Transverse colon (tissue), 3 donors: ENCODE measurements around the gene ZNF653.

Experiments used
- CTCF ChIP-seq, 5 experiments: fragments of 200-600 bp in 3 of 5; fragments of 450-650 bp in 2 of 5; sonication (generic) in 3 of 5; IDR thresholded peaks; 1 replicate in 2 of 5; 2 replicates in 3 of 5; pipeline ENCODE4 v1.5.1; 2016 to 2017; ENCODE audit warnings: antibody characterized with exemption in 5 of 5, inconsistent platforms in 3 of 5, mild to moderate bottlenecking in 2 of 5, moderate library complexity in 1 of 5
- POLR2A ChIP-seq: fragments of 450-650 bp; IDR thresholded peaks from one replicate; pipeline ENCODE4 v1.6.1; 2016; ENCODE audit warnings: antibody characterized with exemption, mild to moderate bottlenecking, moderate library complexity

- no peak for TF ChIP-seq POLR2A
- TF ChIP-seq CTCF (IDR thresholded peaks at IDR 0.05): no peak
These were observed 489 bp upstream of the ZNF653 start for GRCh38 chr19:11506101-11506555.
